ENCODE results near the gene VKORC1. TPM values are rescaled to one million over a fixed set of nuclear protein-coding genes. Genes with fewer than 3 reads are reported as not detected.

VKORC1 gene
- total RNA-seq, 4 donors from 2014 or later, result 43.7 to 95.5 (median 73.6) TPM

GRCh38 chr16:31073970-31074813 is 20.4 kb downstream of the VKORC1 start, which contains the start of the genes ZNF646 and ZNF668:
Gene ZNF646, plus strand, starts transcription at chr16:31074422. Its CDS starts 1,903 bp downstream, at chr16:31076325.
Gene ZNF668, minus strand, starts transcription at chr16:31074240. Its CDS starts 9,781 bp downstream, at chr16:31064459.
- TF ChIP-seq POLR2A (IDR thresholded peaks at IDR 0.05) (no peak), CTCF (IDR thresholded peaks at IDR 0.05) (no peak)
- intact Hi-C loops (cut with DNase I; ENCODE audit: low total_unique reads), result no loop called here
- 1% methylated on average over 47 to 48 of the region's 48 CpGs for WGBS, 2 donors
- DNase-seq (ENCODE audit: low spot score in 2 of 2), result peak; percentile 99
- peak within 1 kb of the TSS; percentile 99 for H3K4me3 ChIP-seq (ENCODE audit: low read depth, poor library complexity, severe bottlenecking)

- H3K4me3 ChIP-seq (ENCODE audit: low read depth, poor library complexity, severe bottlenecking), result peak overlapping the region; percentile 61
- no peak for TF ChIP-seq CTCF (IDR thresholded peaks at IDR 0.05)
- no peak for TF ChIP-seq POLR2A (IDR thresholded peaks at IDR 0.05)
- 0 to 1% methylated on average over 35 to 77 of the region's 83 CpGs for WGBS, 2 donors
- intact Hi-C loops (cut with DNase I; ENCODE audit: low total_unique reads), result no loop called here
- DNase-seq (ENCODE audit: low spot score in 2 of 2), result peak; percentile 89 to 98
Observed at GRCh38 chr16:31073142-31073969, 21.2 kb downstream of the VKORC1 start.

- 2 to 3% methylated on average over 27 of the region's 27 CpGs for WGBS, 2 donors
Observed at GRCh38 chr16:31072540-31073141, 22.0 kb downstream of the VKORC1 start.

GRCh38 chr16:31071861-31072260 is 22.7 kb downstream of the VKORC1 start:
- 24 to 32% methylated on average over 4 of the region's 4 CpGs for WGBS, 2 donors
- DNase-seq (ENCODE audit: low spot score in 2 of 2), result no peak
- H3K4me3 ChIP-seq (ENCODE audit: low read depth, poor library complexity, severe bottlenecking), result no peak overlapping the region
- TF ChIP-seq POLR2A (IDR thresholded peaks at IDR 0.05) (no peak), CTCF (IDR thresholded peaks at IDR 0.05) (no peak)
- intact Hi-C loops (cut with DNase I; ENCODE audit: low total_unique reads), result no loop called here

More at GRCh38 chr16:31072540-31073141, 22.0 kb downstream of the VKORC1 start:
- DNase-seq (ENCODE audit: low spot score in 2 of 2), result peak in 1 of 2 donors; percentile 83
- TF ChIP-seq CTCF (IDR thresholded peaks at IDR 0.05), result no peak
- TF ChIP-seq POLR2A (IDR thresholded peaks at IDR 0.05), result no peak
- intact Hi-C loops (cut with DNase I; ENCODE audit: low total_unique reads), result no loop called here
- peak overlapping the region; percentile 61 for H3K4me3 ChIP-seq (ENCODE audit: low read depth, poor library complexity, severe bottlenecking)

DNA sequence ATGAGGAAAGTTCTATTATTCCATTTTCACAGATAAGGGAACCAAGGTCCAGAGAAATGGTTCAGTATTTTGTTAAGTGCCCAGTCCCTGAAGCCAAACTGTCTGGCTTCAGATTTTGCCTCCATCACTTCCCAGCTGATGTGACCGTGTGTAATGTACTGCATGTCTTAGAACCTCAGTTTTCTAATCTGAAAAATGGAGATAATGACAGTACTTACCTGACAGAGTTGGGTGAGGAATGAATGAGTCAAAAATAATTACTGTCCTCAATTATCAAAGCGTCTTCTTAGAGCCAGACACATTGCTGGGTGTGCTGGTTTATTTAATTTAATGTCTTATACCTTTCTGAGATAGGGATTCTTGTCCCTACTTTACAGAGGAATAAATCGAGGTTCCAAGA is 27.3 kb downstream of the VKORC1 start:
- no peak for DNase-seq (ENCODE audit: low spot score in 2 of 2)
- TF ChIP-seq CTCF (IDR thresholded peaks at IDR 0.05) (no peak), POLR2A (IDR thresholded peaks at IDR 0.05) (no peak)
- WGBS, 2 donors, result 87 to 91% methylated on average over 3 of the region's 3 CpGs
- intact Hi-C loops (cut with DNase I; ENCODE audit: low total_unique reads), result no loop called here
- no peak overlapping the region for H3K4me3 ChIP-seq (ENCODE audit: low read depth, poor library complexity, severe bottlenecking)

Measured in lower leg skin (tissue), 4 donors.